Measurements from ENCODE around the gene DHX30. TPM values are rescaled to one million over a fixed set of nuclear protein-coding genes. Genes with fewer than 3 reads are reported as not detected.

Gene DHX30
- total RNA-seq, 1 donor from 2014 or later: 55.0 TPM

DNA sequence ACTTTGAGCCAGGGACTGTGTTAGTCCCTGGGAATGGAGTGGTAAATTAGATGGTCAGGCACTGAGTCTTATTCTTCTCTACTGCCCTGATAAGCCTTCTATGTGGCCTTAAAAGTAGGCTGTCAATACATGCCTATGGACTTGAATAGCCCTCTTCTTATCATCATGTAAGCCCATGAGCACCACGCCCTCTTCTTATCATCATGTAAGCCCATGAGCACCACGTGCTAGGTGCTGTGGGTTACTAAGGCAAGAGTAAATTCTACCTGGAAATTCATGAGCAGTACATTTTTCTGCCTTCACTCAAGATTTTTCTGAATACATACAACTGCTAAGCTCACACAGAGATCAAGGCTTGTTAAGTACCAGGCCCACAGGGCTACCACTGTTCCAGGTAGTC is 68.5 kb downstream of the DHX30 start:
- no peak overlapping the region for H3K4me3 ChIP-seq
- H3K27me3 ChIP-seq: no peaks in the 10 kb centered on the region
- no peak for DNase-seq (ENCODE audit: extremely low spot score in 2 of 2)
- intact Hi-C loops (cut with DNase I): no loop called here
- peaks cover 21% of the 10 kb centered on the region for H3K4me1 ChIP-seq
- TF ChIP-seq POLR2AphosphoS5 (IDR thresholded peaks at IDR 0.05; ENCODE audit: insufficient read depth in 1 of 2, low read depth in 1 of 2) (no peak), POLR2A (IDR thresholded peaks at IDR 0.05) (no peak)
- TF ChIP-seq, protein P1, sequence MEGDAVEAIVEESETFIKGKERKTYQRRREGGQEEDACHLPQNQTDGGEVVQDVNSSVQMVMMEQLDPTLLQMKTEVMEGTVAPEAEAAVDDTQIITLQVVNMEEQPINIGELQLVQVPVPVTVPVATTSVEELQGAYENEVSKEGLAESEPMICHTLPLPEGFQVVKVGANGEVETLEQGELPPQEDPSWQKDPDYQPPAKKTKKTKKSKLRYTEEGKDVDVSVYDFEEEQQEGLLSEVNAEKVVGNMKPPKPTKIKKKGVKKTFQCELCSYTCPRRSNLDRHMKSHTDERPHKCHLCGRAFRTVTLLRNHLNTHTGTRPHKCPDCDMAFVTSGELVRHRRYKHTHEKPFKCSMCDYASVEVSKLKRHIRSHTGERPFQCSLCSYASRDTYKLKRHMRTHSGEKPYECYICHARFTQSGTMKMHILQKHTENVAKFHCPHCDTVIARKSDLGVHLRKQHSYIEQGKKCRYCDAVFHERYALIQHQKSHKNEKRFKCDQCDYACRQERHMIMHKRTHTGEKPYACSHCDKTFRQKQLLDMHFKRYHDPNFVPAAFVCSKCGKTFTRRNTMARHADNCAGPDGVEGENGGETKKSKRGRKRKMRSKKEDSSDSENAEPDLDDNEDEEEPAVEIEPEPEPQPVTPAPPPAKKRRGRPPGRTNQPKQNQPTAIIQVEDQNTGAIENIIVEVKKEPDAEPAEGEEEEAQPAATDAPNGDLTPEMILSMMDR (IDR thresholded peaks at IDR 0.05): no peak
- H3K27ac ChIP-seq: no peak overlapping the region
- no peaks in the 10 kb centered on the region for H3K9me3 ChIP-seq
- peaks cover 0 to 57% of the 10 kb centered on the region in 2 donors for H3K36me3 ChIP-seq

GRCh38 chr3:47872916-47873315 is 70.0 kb downstream of the DHX30 start:
- no peaks in the 10 kb centered on the region for H3K9me3 ChIP-seq
- no peaks in the 10 kb centered on the region for H3K27me3 ChIP-seq
- H3K4me3 ChIP-seq: no peak overlapping the region
- TF ChIP-seq, protein P1 (IDR thresholded peaks at IDR 0.05): no peak
- TF ChIP-seq POLR2A (IDR thresholded peaks at IDR 0.05) (no peak), POLR2AphosphoS5 (IDR thresholded peaks at IDR 0.05; ENCODE audit: insufficient read depth in 1 of 2, low read depth in 1 of 2) (no peak)
- intact Hi-C loops (cut with DNase I): no loop called here
- no peak overlapping the region for H3K27ac ChIP-seq
- H3K4me1 ChIP-seq: peaks cover 28% of the 10 kb centered on the region
- DNase-seq (ENCODE audit: extremely low spot score in 2 of 2): no peak
- peaks cover 0 to 45% of the 10 kb centered on the region in 2 donors for H3K36me3 ChIP-seq

DNA sequence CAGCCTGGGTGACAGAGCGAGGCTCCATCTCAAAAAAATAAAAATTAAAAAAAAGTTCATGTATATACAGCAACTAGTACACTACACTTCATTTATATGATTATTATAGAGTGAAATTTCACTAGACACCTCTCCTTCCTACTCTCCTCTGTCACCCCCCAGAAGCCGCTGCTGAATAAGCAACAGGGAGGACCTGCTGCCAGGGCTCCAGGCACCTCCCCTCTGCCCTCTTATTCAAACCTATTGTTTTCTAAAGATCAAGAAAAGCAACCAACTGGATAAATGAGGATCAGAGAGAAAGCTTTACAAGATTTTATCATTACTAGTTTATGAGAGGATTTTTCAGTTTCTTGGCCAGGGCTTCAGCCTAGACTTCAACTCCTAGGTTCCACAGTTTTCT is 71.5 kb downstream of the DHX30 start:
- no peaks in the 10 kb centered on the region for H3K27me3 ChIP-seq
- H3K9me3 ChIP-seq: no peaks in the 10 kb centered on the region
- H3K36me3 ChIP-seq: peaks cover 0 to 32% of the 10 kb centered on the region in 2 donors
- TF ChIP-seq POLR2A (IDR thresholded peaks at IDR 0.05) (no peak), POLR2AphosphoS5 (IDR thresholded peaks at IDR 0.05; ENCODE audit: insufficient read depth in 1 of 2, low read depth in 1 of 2) (no peak)
- TF ChIP-seq, protein P1 (IDR thresholded peaks at IDR 0.05): no peak
- intact Hi-C loops (cut with DNase I): no loop called here
- no peak for DNase-seq (ENCODE audit: extremely low spot score in 2 of 2)
- H3K4me3 ChIP-seq: no peak overlapping the region
- H3K27ac ChIP-seq: no peak overlapping the region
- H3K4me1 ChIP-seq: peaks cover 36% of the 10 kb centered on the region

DNA sequence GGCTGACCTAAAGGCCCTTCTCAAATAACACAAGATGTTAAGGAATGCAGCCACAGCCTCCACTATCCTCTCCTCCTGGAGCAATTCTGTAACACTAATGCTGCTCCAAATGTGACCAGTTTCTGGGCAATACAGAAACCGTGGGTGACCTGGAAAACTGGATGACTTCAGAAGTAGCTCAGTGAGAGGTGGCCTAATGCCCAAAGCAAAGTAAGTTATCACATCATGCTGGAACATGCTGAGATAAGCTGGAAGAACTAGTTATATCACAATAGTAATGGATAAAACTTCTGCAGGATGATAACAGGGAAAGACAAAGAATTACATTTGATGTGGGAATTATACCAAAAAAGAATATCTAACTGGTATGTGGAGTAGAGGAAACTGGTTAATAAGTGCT is 72.0 kb downstream of the DHX30 start:
- H3K27me3 ChIP-seq: no peaks in the 10 kb centered on the region
- TF ChIP-seq, protein P1 (IDR thresholded peaks at IDR 0.05): no peak
- TF ChIP-seq POLR2AphosphoS5 (IDR thresholded peaks at IDR 0.05; ENCODE audit: insufficient read depth in 1 of 2, low read depth in 1 of 2): peak in 1 of 2 donors; percentile 69
- H3K4me1 ChIP-seq: peaks cover 36% of the 10 kb centered on the region
- H3K36me3 ChIP-seq: peaks cover 0 to 27% of the 10 kb centered on the region in 2 donors
- no peak overlapping the region for H3K27ac ChIP-seq
- DNase-seq (ENCODE audit: extremely low spot score in 2 of 2): no peak
- no peaks in the 10 kb centered on the region for H3K9me3 ChIP-seq
- intact Hi-C loops (cut with DNase I): no loop called here
- H3K4me3 ChIP-seq: no peak overlapping the region

DNA sequence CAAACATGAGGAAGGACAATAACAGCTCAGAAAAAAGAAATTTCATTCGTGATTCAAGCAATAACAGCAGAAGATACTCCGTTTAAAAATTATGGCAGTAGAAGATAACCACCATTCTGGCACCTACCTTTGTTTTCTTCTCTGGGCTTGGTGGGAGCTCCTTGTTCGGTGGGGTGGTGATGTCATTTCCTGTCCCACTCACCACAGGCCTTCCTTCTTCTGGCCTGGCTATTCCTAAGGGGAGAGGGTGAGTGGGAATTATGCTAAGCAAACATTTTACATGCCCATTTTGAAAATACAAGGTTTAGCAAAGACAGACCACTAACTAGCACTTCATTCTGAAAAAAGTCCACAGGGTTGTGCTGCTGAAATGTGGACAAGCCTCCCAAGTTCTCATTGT is 74.4 kb downstream of the DHX30 start:
- Histone ChIP-seq H3K9me3 (no peaks in the 10 kb centered on the region), H3K27ac (no peak overlapping the region), H3K36me3 (peaks cover 0 to 4% of the 10 kb centered on the region in 2 donors), H3K4me3 (no peak overlapping the region), H3K27me3 (no peaks in the 10 kb centered on the region), H3K4me1 (peaks cover 36% of the 10 kb centered on the region)
- TF ChIP-seq POLR2AphosphoS5 (IDR thresholded peaks at IDR 0.05; ENCODE audit: insufficient read depth in 1 of 2, low read depth in 1 of 2): no peak
- TF ChIP-seq, protein P1 (IDR thresholded peaks at IDR 0.05): no peak
- TF ChIP-seq POLR2A (IDR thresholded peaks at IDR 0.05): no peak
- DNase-seq (ENCODE audit: extremely low spot score in 2 of 2): no peak
- intact Hi-C loops (cut with DNase I): no loop called here
